ENCODE results near the gene SLC6A16.
"Not testable (repeated sequence)": the region's sequence is repeated elsewhere in the genome, so short reads cannot be mapped to it uniquely, and the experiment has no call there.

Gene SLC6A16

DNA sequence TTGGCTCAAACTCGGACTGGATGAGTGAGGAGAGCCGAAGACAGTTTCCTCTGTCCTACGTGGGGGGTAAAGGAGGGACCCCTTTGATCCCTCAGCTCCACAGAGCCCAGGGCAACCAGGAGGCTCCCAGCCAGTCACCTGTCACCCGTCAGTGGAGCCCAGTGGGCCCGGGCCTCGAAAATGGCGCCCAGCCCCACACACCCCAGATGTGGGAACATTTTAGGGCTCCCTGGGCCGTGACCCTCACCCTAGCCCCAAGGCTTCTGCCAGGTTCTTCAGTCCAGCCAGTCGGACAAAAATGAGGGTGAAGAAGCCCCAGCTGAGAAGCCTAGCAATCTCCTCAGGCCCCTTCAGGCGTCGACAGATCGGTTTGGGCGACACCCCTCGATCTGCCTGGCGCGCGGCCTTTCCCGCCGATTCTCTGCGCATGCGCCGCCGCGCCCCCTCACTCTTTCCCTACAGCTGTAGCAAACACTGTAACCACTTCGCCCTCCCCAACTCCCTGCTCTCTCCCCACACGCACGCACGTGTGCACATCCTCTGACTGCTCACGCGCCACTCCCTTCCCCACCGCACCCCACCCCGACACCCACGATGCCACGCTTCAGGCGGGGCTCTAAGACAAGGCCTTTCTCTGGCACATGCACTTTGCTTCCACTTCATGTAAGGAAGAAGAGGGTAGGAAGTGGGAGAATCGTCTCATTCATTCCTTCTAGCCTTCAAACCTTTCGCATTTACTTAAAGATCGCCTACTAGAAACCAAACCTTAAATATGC is at the start of gene SLC6A16:
Gene SLC6A16 (minus strand): TSS at position 391 of the 776 bp plus-strand sequence. CDS start 13,844 bp downstream, outside the sequence.
- DNase-seq: no peak

DNA sequence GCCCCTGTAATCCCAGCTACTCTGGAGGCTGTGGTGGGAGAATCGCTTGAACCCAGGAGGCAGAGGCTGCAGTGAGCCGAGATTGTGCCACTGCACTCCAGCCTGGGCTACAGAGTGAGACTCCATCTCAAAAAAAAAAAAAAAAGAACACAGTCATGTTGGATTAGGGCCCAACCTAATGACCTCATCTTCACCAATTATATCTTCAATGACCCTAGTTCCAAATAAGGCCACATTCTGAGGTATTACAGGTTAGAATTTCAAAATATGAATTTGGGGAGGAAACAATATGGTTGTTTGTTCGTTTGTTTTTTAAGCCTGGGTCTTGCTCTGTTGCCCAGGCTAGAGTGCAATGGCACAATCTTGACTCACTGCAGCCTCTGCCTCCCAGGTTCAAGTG is 48.2 kb upstream of the SLC6A16 start:
- not testable (repeated sequence) for DNase-seq

DNA sequence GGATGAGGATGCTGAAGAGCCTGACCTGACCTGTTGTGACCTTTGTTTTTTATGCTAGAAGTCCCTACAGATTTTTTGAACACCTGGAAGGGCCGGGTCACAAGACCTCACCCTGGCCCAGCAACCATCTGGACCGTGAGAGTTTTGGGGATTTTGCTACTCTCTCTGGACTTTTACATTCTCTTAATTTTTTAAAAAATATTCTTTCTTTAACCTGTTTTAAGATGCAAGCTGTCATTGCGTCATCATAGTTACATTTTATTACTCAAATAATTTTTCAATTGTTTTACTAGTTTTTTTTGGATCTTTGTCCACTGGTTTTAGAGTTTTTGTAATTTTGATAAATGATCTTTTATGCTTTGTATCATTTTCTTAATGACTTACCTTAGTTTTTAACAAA is 46.2 kb upstream of the SLC6A16 start:
- no peak for DNase-seq

DNA sequence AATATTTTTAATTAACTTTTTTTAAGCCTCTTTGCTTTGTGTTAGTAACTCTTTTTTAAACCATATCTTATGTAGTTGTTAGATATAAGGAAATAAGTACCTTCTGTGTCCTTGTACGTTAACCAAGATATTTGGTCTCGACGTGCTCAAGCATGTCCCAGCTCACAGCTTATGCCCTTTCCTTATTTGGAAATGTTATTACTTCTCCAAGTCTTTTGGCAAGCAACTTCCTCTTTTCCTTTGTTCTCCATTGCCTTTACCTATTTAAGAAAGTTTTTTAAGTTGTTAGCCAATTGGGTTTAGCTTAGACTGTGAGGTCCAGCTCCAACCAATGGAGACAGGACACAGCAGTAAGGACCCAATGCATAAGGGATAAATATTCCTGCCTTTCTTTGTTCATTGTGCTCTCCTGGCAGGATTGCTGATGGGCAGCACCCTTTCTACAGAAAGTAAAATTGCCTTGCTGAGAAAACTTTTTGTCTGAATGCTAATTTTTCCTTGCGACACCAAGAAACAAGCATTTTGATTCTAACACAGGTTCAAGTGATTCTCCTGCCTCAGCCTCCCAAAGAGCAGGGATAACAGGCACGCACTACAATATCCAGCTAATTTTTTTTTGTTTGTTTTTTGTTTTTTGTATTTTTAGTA is 43.8 kb upstream of the SLC6A16 start:
- DNase-seq: no peak

DNA sequence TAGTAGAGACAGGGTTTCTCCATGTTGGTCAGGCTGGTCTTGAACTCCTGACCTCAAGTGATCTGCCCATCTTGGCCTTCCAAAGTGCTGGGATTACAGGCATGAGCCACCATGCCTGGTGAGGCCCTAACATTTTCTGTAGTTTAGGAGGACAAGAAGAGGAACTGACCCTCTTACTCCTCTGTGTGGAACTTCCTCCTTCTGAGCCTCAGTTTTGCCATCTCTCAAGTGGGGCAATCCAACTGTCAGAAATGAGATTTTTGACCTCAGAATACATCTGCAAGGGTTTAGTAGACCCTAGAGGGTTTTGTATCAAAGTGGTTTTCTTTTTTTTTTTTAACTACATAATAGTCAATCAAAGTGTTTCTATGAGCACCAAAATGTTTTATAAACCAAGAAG is 41.1 kb upstream of the SLC6A16 start:
- DNase-seq: no peak

DNA sequence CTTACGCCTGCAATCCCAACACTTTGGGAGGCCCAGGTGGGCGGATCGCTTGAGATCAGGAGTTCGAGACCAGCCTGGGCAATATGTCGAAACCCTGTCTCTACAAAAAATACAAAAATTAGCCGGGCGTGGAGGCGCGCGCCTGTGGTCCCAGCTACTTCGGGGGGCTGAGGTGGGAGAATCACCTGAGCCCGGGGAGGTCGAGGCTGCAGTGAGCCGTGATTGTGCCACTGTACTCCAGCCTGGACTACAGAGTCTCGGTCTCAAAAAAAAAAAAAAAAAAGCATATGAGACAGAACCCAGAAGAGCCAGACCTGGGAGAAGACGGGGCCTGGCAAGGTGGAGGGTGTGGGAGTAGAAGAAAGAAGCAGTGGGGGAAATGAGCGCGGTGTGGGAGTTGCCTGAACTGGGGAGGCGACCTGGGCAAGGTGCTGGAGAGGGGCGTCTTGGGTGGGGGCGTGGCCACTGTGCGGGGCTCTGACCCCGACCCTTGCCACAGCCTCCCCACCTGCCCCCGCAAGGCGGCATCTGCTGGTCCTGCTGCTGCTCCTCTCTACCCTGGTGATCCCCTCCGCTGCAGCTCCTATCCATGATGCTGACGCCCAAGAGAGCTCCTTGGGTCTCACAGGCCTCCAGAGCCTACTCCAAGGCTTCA is 39.2 kb upstream of the SLC6A16 start:
- no peak for DNase-seq

DNA sequence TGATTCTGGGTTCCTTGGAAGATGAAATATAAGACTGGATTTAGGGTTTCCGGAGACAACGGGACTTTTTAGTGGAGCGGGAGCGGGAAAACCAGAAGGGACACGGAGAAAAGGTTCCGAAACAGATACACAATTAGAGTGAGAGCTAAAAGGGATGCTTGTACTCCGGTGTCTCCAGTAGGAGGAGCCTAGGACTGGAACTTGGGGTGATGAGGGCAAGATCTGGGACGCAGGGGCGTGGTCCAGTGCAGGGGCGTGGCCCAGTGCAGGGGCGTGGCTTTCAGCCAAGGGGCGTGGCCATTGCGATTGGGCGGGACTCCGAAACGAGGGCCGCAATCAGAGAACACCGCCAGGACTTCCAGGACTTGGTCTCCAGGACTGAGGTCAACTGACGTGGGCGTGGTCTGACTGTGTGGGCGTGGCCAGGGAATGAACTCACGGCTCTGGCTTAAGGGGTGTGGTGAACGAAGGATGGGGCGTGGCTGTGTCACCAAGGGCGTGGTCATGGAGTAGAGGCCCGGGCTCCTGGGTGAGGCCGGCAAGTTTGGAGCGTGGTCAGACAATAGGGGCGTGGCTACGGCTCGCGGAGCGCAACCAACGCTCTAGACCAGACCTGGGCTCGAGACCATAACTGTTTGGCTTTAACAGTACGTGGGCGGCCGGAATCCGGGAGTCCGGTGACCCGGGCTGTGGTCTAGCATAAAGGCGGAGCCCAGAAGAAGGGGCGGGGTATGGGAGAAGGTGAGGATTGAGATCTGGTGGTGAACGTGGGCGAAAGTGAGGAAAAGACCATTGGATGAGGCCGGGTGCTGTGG is 38.5 kb upstream of the SLC6A16 start, which contains the start of gene DKKL1:
Gene DKKL1 (plus strand): TSS at position 610 of the 815 bp plus-strand sequence. CDS start 122 bp downstream, at position 732.
- peak; percentile 98 to 100 for DNase-seq

DNA sequence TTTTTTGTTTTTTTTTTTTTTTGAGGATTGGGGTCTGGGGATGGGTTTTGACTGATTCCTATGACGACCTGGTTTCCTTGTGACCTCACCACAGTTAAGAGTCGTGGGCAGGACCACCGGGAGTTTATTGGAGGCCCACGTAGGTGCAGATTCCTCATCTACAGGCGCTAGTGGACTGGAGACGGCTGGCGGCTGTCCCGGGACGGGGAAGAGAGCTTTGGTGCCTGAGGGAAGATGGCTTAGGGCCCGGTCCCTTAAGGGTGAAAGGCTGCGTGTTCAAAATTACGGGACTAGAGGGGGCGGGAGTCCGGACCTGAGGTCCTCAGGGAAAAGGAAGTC is 37.9 kb upstream of the SLC6A16 start:
- DNase-seq: peak; percentile 55 to 70

DNA sequence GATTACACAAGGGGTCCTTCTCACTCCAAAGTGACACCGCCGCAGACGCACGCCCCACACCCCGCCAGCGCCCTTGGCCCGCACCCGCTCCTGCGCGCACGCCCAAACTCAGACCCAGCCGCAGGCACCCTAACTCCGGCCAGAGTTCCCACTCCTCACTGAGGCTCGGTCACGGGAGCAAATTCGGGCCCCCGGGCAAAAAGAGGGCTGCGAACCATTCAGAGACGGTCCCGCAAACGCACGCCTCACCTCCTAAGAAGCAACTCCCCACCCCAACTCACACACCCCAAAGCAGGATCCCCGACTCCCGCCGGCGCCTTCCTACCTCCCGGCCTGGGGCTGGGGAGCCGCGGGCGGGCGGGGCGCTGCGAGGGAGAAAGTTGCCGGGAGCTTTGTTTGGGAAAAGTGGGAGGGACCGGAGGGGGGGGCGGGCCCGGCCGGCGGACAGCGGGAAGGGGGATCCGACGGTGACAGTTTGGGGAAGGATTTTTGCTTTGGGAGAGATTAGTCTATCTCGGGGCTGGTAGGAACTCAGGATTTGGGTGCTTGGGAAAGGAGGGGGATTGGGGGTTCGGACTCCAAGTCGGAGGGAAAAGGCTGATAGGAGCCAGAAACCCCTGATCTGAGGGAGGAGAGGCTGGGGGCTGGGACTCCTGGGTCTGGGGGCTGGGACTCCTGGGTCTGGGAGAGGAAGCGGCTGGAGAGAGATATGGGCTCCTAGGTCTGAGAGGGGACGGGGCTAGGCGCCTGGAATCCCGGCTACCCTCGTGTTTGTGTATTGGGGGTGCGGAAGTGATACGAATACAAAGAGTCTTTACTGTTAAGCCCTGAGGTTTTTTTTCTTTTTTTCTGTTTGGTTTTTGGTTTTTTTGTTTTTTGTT is 37.3 kb upstream of the SLC6A16 start, which contains the start of gene TEAD2:
Gene TEAD2 (minus strand): TSS at position 369 of the 881 bp plus-strand sequence. CDS start 2,341 bp downstream, outside the sequence.
- peak; percentile 21 to 72 for DNase-seq

DNA sequence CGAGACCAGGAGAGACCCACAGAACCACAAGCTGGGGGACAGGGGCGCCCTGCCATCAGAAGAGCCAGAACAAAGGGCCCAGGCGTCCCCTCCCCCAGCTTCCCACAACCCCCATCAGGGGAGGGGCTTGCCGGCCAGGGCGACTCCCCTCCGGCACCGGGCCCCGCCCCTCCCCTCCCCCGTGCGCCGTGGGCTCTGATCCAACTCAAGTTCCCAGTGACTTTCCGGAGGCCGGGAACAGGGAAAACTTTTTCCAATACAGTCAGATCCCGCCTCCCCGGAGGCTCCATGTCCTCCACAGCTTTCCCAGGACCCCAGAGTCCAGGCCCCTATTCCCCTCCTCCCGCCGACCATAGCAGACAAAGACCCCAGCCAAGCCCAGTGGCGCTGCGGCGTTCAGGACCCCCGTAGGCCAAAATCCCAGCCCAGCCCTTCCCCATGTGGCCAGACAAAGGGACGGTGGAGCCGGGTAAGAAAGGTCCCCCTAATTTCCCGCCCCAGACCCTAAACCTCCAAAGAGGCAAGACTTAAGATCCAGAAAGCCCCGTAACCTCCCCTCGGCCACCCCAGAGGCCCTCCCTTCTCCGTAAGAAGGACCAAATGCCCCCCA is 36.6 kb upstream of the SLC6A16 start:
- DNase-seq: peak; percentile 46 to 78

DNA sequence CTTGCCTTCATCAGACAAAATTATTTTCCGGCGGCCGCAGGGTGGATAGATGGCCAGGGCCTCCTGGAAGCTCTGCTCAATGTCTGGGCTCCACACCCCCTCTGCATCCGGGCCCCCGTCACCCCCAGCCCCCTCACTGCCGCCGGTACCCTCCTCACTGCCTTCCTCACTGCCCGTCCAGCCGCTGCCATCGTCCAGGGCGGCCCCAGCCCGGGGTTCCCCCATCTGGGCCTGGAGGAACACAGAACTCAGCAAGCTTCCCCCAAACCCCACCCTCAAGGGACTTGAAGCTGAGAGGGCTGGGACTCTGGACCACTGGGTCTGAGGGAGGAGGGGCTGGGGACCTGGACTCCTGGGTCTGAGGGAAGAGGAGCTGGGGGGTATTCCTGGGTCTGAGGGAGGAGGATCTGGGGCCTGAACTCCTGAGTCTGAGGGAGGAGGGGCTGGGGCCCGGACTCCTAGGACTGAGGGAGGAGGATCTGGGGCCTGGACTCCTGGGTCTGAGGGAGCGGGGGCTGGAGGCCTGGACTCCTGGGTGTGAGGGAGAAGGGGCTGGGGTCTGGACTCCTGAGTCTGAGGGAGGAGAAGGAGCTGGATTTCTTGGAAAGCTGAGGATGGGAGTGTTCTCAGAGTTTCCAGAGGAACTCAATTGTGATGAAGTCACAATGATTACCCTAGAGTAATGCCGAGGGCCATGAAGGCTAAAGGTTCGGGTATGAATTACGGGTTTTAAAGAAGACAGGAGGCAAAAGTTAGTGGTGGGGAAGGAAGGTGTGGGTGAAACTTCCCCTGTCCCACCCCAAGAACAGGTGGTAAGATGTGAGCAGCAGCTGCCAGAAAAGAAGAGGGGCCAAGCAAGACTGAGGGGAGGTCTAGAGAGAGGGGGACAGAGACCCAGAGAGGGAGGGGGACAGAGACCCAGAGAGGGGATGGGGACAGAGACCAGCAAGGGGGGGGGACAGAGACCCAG is 35.1 kb upstream of the SLC6A16 start:
- DNase-seq: no peak

DNA sequence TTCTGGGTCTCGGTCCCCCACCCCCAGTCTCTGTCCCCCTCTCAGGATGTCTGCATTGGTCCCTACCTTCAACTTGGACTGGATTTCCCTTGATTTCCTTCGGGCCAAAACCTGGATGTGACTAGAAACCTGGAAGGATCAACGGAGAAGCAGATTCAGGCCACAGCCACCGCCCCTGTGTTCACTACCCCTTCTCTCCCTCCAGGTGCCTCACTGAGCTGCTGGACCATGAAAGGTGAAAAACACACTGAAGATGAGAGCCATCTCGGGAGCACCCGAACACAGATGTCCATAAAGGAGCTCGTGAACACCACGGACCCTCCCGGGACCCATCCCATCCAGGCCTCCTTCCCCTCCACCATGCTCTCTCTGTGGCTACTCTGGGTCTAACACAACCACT is 32.2 kb upstream of the SLC6A16 start:
- no peak for DNase-seq

DNA sequence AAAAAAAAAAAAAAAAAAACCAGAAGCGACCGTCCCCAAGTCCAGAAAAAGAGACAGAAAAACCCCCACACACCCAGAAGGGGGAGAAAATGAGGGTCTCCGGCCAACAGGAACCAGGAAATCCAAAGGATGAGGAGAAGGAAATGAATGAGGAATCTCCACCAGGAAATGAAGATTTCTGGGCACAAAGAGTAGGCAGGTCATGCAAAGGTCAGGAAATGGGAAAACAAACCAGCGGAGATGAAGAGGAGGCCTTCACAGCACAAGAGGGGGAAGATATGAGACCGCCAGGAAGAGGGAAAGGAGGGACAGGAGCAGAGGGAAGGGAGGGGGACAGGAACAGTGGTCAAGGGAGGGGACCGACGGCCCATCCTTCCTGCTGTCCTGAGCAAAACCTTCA is 31.4 kb upstream of the SLC6A16 start:
- no peak for DNase-seq

DNA sequence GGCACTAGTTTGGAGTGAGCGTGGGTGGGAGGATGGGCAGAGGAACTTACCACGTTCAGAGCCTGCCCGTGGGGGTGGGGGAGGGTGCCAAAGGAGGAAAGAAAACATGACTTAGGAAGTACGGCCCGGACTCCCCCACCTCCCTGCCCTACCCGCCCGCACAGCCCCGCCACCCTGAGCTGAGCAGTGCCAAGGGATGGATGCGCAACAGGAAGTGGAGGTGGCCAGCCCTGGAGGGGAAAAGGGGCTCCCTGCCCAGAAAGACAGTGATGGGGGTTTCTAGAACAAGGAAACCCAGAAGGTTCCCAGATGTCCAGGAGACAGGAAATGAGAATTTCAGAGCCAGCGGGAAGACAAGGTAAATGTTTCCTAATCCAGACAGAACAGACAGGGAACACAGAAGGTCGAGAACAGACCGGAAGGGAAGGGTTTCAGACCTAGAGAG is 30.9 kb upstream of the SLC6A16 start:
- DNase-seq: no peak

DNA sequence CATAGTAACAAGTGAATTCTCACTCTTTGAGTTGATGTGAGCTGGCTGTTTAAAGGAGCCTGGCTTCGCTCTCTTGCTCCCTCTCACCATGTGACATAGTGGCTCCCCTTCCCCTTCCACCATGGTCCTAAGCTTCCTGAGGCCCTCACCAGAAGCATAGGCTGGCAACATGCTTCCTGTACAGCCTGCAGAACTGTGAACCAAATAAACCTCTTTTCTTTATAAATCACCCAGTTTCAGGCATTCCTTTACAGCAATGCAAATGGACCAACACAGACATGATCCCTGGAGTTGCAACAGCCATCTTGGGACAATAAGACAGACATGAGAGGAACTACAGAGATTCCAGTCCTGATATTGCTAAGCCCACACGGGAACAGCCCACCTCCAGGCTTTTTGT is 24.6 kb upstream of the SLC6A16 start:
- no peak for DNase-seq

DNA sequence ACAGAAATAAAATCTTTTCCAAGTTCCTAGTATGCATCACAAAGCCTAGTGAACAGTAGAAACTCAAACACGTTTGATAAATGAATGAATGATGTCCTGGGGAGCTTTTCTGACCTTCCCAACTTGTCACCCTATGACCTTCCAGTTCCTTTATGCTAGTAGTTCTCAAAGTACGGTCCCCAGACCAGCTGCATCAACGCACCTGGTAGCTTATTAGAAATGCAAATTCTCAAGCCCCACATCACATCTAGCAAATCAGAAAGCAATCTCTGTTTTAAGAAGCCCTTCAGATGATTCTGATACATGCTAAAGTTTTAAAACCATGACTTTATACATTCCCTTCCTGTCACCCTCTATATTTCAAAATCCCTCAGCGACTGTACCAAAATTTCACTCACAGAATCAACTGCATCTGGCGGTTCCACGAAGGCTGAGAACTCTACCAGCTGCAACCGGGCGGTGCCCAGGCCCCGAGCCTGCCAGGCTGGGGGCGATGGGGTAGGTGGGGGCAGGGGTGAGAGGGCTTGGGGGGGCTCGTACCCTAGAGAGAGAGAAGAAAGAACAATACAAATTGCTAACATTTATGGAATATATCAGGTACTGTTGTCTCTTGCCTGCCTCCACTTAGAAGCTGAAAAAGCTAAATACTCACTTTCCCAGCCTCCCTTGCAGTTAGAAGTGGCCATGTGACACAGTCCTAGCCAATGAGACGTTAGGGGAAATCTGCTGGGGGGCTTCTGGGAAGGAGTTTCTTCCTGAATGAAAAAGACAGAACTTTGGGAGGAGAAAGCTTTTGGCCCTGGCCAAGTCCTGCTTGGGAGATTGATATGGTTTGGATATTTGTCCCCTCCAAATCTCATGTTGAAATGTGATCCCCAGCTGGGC is 23.6 kb upstream of the SLC6A16 start:
- no peak for DNase-seq

DNA sequence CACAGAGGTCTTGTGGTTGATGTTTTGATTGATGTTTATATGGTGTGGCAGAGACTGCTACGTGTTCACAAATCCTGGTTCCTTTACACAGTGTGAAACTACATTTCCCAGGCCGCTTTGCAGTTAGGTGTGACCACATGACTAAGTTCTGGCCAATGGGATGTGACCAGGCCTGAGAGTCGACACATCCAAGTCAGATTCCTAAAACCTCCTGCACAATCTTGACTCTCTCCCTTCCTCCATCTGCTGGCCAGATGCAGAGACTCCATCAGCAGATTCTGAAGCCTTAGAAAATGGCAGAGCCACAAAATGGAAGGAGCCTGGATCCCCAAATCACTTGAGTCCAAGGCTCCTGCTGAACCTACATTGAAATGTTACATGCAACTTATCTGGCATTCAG is 22.8 kb upstream of the SLC6A16 start:
- DNase-seq: peak in 1 of 2 experiments; percentile 7

DNA sequence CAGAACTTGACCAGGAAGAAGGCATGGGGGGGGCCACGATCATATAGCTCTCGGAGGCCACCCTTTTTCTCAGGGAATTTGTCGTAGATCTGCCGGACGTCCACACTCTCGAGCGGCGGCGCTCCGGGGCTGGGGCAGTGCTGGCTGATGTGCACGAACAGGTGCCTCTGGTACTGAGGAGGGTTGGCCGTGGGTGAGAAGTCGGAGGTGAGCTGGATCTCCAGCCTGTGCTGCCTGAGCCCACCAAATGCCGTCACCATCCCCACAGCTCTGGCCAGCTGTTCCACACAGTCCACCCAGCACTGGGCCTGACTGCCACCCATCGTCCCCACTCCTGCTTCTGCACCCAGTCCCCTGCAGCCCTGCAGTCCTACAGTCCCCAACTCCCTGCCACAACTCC is 22.2 kb upstream of the SLC6A16 start:
- no peak for DNase-seq

Data from NCI-H446 (cell line).